K562 (cell line): ENCODE results near the gene BASP1.

Source experiments
- CTCF ChIP-seq, 3 experiments: IDR thresholded peaks in 2 of 3; conservative IDR thresholded peaks in 1 of 3; 2 replicates each; pipeline ENCODE4 v1.5.1; 2011 to 2012; ENCODE audit warnings: low read length in 3 of 3, mild to moderate bottlenecking in 3 of 3, control low read depth in 2 of 3, improper control_type of control experiment in 1 of 3, inconsistent platforms in 1 of 3, low read depth in 1 of 3, mixed read lengths in 1 of 3, moderate library complexity in 1 of 3; ENCODE audit not compliant: insufficient read depth in 2 of 3
- HDAC8 ChIP-seq: fragments of 450-650 bp; IDR thresholded peaks from 2 replicates; pipeline ENCODE4 v1.6.1; 2016; ENCODE audit warnings: mild to moderate bottlenecking, missing genetic modification characterization, moderate library complexity, missing compliant biosample characterization
- LARP7 ChIP-seq: fragments of 450-650 bp; IDR thresholded peaks from 2 replicates; pipeline ENCODE4 v1.6.1; 2016
- MTA2 ChIP-seq: fragments of 450-650 bp; IDR thresholded peaks from 2 replicates; pipeline ENCODE4 v1.6.1; 2016; ENCODE audit warnings: low read depth
- NFIC ChIP-seq: fragments of 450-650 bp; IDR thresholded peaks from 2 replicates; pipeline ENCODE4 v1.6.1; 2017; ENCODE audit warnings: mild to moderate bottlenecking, inconsistent platforms
- TFAP4 ChIP-seq: sonication (generic); formaldehyde crosslinking; IDR thresholded peaks from 2 replicates; pipeline ENCODE4 v1.8.0; 2022; ENCODE audit warnings: missing genetic modification reagents, mild to moderate bottlenecking, moderate library complexity, borderline replicate concordance
- ZNF24 ChIP-seq: fragments of 450-650 bp; IDR thresholded peaks from 2 replicates; pipeline ENCODE4 v1.6.1; 2016

GRCh38 chr5:17315710-17316221 lies 98.3 kb downstream of the BASP1 start:
- TF ChIP-seq HDAC8 (tag) (no peak), LARP7 (no peak), MTA2 (no peak), ZNF24 (no peak), NFIC (no peak), CTCF (IDR thresholded peaks at IDR 0.05 in 2 of 3, conservative IDR thresholded peaks at IDR 0.05 in 1 of 3; ENCODE audit: insufficient read depth in 2 of 3, low read depth in 1 of 3, low read length in 3 of 3) (no peak), TFAP4 (no peak)
